Tracheal epithelial cell (primary cell): ENCODE results near the gene ZRSR2. TPM values are rescaled to one million over a fixed set of nuclear protein-coding genes. Genes with fewer than 3 reads are reported as not detected.

Experiments
- total RNA-seq: library from RNA; depleted of rRNA; stranded (reverse); fragments of >200 nt; gene quantifications from 2 replicates; pipeline ENCODE4 v1.2.1, GENCODE V29; 2014

ZRSR2 gene, protein sequence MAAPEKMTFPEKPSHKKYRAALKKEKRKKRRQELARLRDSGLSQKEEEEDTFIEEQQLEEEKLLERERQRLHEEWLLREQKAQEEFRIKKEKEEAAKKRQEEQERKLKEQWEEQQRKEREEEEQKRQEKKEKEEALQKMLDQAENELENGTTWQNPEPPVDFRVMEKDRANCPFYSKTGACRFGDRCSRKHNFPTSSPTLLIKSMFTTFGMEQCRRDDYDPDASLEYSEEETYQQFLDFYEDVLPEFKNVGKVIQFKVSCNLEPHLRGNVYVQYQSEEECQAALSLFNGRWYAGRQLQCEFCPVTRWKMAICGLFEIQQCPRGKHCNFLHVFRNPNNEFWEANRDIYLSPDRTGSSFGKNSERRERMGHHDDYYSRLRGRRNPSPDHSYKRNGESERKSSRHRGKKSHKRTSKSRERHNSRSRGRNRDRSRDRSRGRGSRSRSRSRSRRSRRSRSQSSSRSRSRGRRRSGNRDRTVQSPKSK
- total RNA-seq = 0.64 and 0.72 TPM in 2 replicates

GRCh38 chrX:15789979-15790768, at the start of gene ZRSR2:
ZRSR2 (plus strand) TSS chrX:15790484; CDS start chrX:15790496, 12 bp downstream.

DNA sequence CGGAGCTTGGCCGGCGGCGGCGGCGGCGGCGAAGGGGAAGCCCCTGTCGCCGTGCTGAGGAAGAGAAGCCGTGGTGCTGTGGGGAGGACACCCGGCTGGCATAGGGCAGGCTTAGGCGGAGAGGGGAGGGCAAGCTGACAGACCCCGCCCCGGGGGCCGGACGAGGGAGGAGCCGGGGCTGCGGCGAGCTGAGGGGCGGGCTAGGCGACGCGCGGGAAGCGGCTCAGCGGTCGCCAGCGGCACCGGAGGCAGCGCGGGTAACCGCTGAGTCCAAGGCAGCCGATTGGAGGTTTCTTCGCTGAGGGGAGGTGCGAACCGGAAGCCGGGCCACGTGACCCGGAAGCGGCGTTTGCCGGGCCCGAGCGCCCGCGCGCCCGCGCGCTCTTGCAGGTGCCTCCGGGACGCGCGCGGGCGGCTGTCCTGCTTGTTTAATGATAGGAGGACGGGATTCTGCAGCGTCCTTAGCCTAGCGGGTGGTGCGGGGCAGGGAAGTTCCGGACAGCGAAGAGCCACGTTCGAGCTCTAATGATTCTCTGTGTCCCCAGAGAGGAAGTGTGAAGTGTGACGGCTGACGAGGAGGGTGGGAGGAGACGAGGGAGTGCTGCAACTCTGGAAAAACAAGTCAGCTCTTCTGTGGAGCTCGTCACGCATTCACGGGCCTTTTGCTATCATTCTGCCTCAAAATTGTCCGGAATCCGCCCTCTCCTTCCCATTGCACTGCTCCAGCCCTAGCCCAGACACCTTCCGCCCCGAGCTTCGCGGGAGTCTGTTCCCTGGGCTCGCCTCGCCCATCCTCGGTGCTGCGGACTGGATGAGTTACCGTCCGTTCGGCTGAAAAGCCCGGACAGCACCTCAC, 64.7 kb downstream of the ZRSR2 start, which contains the start of gene AP1S2:
Gene AP1S2, minus strand, starts transcription at position 102 of the 856 bp plus-strand sequence. CDS start 2,289 bp downstream, outside the sequence.

Other genes starting within 250 kb of the ZRSR2 start
- gene ACE2, start 189.5 kb upstream of the ZRSR2 start, total RNA-seq = under 0.01 and 0.24 TPM in 2 replicates
- 0.48 and 0.85 TPM in 2 replicates for gene CLTRN, start 125.7 kb upstream of the ZRSR2 start, total RNA-seq
- gene CA5B, start 52.2 kb upstream of the ZRSR2 start, total RNA-seq = 1.4 and 4.3 TPM in 2 replicates
- 5.5 and 20.7 TPM in 2 replicates for gene AP1S2, start 64.3 kb downstream of the ZRSR2 start, total RNA-seq